Hematopoietic multipotent progenitor cell treated with erythropoietin and hydrocortisone succinate and interleukin-3 and kit ligand, for 6 days (in vitro differentiated cells): ENCODE data around the gene EIF3F.

ENCODE experiments used
- DNase-seq: peaks from one replicate; pipeline ENCODE4 v3.0.0-alpha.2; 2015

EIF3F gene

DNA sequence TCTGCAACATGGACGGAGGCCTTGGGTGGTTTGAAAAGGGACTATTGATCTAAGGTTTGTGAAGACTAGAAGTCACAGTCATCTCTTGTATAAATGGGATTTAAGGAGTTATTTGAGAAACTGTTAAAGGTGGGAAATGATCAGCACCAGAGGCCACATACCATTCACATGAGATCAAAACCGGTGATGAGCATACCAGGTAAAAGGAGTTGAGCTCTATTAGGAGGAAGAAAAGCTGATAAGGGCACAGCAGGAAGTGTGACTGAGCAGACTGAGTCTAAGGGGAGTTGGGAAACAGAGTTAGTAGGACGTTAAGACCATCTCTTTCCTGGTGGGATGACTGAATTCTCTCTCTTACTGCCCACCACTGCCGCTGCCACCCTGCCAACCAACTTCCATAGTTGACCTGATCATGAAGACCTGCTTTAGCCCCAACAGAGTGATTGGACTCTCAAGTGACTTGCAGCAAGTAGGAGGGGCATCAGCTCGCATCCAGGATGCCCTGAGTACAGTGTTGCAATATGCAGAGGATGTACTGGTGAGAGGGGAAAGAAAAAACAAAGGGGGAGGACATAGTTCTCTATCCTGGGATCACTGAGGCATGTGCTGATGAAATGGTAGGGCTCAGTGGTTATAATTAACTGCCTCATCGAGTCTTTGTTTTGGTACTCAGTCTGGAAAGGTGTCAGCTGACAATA, 7.6 kb downstream of the EIF3F start:
- no peak for DNase-seq

DNA sequence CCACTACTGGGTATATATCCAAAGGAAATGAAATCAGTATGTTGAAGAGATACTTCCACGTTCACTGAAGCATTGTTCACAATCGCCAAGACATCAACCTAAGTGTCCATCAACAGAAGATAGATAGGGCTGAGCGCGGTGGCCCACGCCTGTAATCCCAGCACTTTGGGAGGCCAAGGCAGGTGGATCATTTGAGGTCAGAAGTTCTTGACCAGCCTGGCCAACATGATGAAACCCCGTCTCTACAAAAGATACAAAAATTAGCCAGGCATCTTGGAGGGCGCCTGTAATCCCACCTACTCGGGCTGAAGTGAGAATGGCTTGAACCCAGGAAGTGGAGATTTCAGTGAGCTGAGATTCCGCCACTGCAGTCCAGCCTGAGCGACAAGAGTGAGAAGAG, 12.7 kb downstream of the EIF3F start:
- DNase-seq, result no peak

DNA sequence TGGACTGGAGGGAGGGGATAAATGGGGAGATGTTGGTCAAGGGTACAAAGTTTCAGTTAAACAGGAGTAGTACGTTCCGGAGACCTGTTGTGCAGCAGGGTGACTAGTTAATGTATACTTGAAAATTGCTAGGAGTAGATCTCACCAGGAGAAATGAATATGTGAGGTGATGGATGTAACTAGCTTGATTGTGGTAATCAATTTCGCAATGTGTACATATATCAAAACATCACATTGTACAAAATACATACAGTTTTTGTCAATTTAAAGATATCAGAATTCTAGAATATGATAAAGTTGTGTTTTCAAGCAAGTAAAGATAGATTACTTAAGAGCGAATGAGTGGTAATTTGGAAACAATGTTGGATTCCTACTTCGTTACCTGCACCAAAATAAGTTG, 13.3 kb downstream of the EIF3F start:
- no peak for DNase-seq

DNA sequence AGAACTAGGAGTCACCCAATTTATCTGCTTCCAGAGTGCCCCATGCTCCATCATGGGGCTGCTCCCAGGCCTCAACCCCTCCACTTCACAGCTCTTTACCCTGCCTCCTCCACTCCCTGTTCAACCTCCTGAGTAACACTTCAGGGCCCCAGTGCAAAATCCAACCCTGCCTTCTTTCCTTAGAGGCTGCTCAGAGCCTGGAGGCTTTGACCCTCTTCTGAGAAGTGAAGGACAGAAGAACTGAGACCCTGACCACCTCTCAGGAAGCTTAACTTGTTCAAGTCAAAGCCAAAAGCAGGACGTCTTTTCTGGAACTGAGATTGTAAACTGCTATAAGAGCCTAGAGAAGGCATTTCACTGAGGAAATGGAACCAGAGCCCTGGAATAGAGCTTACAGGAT, 15.5 kb downstream of the EIF3F start:
- no peak for DNase-seq

DNA sequence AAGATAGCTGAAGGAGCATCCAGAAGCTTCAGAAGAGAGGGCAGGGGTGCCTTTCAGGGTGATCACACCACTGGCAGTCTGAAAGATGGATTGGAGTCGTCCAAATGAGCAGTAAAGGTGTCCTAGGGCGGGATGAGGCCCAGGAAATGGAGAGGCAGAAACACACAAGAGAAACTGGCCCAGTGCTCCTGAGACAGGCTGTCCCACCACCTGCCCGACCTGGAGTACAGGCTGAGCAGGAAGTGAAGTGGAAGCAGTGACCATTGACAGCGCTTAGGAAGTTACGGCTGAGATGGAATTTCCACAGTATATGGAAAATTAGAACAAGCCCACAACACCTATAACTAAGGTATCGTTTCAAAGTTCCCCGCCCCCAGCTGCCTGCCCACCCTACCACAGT, 16.1 kb downstream of the EIF3F start:
- DNase-seq, result no peak

DNA sequence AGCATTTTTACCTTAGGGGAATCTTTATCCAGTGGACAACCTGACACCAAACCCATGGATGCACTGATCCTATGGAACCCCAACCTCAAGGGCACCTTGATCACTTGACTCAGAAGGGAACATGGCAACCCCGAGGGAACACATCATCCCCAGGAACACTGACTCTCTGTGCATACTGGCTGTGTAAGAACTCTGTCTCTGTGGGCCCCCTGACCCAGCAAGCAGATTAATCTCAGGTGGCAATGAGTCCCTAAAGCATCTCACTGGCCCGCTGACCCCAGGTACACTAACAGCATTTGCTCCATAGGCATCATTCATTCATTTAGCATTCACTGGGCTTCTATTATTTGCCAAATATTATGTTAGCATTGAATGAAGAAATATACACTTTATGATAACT, 16.9 kb downstream of the EIF3F start:
- no peak for DNase-seq

DNA sequence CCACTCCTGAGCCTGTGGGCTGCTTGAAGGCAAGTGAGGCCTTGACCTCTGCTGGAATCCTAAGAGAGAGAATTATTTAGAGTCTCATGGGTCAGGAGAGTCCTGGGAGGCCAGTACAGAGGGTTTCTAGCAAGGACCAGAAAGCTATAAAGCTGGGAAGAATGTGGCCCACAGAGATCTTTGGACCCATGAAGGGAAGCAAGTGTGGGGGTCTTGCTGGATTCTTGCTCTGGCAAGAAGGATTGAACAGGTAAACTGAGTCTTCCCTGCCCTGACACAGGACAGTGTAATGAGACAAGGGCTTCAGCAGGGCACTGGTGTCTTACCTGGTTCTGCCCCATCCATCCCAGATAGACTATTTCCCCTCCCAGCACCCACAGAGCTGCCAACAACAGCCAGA, 18.4 kb downstream of the EIF3F start:
- DNase-seq, result no peak

DNA sequence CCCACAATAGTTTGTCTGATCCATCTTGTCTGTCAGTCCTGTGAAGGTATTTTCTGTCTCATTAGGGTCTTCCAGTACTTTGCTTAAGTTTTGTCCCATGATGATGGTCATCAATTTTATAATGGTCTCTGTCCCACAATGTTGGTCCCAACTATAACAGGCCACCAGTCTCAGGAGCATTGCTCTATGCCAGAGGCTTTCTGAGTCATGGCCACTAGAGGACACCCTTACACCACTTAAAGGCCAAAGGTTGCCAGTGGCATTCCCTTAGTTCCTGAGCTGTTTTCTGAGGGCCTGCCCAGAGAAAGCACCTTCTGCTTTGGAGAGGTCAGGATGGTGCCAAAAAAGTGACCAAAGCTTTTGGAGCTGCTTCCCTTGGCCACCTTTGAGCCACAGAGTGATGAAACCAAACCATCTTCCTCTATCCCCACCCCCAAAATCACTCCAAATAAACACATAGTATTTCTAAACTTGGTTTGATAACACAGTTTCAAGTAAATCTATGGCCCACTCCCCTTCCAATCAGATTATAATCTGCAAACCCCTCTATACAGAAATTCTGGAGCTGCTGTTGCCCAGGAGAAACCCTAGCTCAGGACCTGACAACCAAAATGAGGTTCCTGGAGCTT, 19.3 kb downstream of the EIF3F start:
- peak; percentile 80 for DNase-seq

DNA sequence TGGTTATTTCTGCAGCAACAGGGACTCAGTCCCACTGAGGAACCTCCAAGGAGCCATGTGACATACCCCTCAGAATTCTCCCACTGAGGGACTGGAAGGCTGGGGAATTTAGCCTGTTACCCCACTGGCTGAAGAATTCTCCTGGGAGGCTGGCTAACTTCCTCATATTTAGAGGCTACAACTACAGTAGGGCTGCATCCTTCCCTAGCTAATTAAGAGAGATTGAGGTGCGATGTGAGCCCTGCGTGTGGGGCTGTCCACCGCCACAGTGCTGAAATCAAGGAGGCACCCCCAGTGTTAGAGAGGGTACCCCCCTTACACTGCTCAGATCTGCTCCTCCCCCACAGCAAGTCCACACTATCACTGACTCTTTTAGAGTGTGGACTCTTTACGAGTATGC, 21.1 kb downstream of the EIF3F start:
- no peak for DNase-seq

DNA sequence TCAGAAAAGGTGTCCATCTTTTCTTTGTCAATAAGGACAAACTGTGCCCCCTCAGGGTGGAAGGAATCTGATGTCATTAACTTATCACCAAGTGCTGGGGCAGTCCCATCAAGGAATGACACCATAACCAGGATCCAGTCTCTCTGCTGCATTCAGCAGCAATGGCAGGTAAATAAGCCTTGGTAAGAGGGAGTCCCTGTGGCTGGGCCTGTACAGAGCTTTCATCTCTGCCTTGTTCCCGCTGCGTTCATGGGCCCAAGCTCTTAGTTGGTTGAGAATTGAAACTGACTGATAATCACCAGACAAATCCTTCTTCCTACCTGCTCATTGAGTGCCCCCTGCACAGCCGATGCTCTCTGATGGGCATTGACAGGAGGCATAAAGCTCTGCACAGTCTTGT, 22.7 kb downstream of the EIF3F start:
- DNase-seq, result no peak

DNA sequence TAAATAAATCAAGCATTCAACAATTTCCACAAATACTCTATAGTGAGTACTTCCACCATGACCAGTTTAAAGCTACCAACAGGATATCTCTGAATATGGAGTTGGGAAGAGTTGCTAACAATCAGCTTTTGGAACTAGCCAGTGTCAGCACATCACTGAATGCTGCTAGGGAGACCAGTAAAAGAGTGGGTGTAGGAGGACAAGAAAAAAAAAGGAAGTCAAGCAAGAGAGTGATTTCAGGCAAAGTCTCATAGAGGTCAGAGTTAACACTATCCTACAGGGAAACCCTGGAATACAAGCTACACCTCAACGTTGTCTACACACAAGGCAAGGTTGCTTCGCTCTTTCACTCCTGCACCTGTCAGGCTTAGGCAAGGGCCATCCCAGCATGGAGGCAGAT, 24.2 kb downstream of the EIF3F start:
- DNase-seq, result no peak

DNA sequence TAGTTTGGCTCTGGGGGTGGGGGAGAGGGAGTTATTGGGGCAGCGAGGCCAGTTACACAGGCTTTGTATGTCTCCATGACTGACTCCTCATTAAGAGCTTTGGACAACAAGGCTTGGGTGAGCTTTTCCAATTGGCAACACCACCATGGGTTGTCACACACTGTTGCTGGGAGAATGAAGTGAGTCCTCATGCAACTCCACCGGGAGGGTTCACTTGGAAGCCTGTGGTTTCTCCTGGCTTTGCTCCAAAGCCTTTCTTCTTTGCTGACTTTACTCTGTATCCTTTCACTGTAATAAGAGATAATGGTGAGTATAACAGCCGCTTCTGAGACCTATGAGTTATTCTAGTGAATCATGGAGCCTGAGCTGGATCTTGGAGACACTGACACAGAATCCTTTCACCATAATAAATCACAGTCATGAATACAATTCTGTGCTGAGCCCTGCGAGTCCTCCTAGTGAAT, 24.9 kb downstream of the EIF3F start:
- DNase-seq, result no peak

DNA sequence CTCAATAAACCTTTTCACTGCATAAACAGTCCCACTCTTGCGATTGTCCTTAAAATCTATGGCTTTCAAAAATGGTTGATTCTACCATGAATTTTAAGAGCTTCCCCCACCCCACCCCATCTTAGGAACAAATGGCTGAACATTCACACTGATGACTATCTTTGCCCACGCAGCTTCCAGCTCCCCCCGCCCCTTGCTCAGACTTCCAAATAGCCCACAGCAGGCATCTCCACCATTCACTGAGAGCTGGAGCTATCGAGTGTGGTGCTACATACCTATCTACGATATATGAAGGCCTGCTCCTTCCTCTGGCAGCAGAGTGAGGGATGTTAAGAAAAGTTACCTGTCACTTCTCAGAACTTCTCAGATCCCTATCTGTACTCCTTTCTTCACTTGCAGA, 26.7 kb downstream of the EIF3F start:
- no peak for DNase-seq

DNA sequence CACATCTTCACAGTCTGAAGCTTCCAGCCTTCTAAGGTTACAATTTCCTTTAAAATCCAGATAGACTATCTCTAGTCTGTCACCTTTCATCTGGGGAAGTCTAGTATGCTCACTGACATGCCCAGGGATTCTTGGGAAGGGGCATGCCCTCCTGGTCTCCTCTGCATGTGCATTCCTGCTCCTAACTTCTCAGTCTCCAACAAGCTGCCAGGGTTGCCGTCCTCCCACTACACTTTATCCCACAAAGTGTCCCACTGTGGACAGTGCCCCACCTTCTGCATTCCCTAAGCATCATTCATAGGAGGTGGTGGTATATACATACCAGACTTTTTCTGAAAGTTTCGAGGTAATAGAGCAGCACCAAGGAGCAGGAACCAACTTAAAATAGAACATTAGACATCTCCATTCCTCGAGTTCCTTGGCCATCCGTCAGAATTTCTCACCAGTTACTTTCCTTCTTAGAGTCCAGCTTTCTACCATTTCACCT, 28.7 kb downstream of the EIF3F start:
- DNase-seq, result no peak

DNA sequence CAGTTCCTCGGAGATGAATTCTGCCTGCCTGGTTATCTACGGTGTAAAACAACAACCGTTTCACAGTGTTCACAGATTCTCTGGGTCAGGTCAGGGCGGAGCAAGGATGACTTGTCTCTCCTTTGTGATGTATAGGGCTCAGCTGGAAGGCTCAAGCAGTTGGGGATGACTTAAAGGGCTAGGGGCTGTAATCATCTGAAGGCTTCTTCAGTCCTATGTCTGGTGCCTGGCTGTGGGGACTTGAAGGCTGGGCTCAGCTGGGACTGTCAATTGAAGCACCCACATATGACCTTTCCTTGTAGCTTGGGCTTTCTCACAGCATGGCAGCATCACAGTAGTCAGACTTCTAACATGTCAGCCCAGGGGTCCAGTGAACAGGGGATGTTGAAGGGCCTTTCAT, 29.3 kb downstream of the EIF3F start:
- DNase-seq, result no peak

DNA sequence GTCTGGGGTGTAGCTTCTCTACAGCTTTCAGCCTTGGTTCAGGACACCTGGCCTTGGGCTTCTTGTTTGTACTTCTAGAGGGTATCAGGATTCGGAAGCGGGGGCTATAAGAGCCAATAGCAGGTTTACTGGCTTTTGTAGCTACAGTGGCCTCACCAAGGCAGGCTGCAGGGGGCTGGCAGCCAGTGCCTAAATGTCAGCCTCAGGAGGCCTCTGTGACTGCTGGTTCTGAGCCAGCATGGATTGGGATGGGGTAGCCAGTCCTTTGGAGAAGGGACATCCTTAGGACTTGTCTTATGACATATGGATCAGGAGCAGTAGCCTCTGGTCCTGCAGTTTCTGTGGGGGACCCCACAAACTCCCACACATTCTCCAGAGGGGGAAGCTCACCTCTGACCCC, 29.9 kb downstream of the EIF3F start:
- DNase-seq, result no peak

DNA sequence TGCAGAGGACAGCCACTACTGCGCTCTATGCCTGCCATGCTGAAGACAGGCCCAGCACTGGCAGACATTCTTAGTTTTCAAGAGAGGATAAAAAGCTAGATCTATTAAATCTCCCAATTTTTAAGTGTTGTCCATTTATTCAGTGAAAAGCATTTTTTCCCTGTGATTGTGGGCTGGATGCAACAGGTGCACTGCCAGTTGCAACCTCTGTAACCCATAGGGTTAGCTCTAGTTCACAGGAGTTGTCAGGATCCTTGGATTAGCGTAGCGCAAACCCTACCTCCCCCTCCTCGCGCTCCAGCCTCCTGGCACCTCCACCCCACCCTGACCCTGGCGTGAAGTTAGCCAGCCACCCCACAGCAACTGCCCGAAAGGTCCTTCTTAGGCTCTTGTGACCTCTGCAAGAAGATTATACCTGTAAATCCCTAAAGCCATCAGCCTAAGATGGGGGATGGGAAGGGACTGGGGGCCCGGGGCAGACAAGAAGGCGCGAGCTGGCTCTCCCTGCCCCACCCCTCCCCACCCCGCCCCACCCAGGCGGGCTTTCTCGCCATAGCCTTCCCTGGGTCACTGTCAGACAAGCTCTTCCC, 30.9 kb downstream of the EIF3F start:
- DNase-seq, result no peak

DNA sequence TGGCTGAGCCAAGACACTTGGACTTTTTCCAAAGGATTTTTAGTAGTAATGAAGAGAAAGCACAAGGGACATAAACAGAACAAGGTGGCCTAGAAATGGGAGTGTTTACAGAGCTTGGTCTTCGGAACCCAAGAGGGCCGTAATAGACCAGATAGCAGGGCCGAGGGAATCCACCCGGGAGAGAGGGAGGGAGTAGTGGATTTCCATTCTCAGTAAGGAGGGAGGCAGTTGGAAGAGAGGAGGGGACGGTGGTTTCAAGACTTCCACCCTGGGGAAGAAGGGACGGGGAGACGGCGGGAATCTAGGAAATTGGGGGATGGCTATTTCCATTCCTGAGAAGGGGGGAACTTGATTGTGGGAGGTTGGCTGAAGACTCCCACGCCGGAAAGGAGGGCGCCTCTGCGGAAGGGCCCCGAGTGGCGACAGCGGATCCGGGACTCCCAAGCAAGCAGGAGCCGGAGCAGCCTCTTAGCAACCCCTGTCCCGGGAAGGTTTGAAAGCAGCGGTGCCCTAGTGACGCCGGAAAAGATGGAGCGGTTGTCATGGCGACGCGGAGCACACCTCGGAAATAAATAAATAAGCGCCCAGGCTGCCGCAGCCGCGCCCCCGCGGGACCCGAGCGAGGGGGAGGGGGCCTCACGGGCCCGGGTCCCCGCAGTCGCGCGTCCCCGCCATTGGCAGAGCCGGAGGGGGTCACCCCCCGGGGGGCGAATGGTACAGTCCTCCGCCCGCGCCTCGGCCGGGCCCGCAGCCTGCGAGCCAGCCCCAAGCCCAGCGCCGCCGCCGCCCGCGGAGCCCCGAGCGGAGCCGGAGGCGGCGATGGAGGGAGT, 31.6 kb downstream of the EIF3F start:
- DNase-seq, result peak; percentile 25

DNA sequence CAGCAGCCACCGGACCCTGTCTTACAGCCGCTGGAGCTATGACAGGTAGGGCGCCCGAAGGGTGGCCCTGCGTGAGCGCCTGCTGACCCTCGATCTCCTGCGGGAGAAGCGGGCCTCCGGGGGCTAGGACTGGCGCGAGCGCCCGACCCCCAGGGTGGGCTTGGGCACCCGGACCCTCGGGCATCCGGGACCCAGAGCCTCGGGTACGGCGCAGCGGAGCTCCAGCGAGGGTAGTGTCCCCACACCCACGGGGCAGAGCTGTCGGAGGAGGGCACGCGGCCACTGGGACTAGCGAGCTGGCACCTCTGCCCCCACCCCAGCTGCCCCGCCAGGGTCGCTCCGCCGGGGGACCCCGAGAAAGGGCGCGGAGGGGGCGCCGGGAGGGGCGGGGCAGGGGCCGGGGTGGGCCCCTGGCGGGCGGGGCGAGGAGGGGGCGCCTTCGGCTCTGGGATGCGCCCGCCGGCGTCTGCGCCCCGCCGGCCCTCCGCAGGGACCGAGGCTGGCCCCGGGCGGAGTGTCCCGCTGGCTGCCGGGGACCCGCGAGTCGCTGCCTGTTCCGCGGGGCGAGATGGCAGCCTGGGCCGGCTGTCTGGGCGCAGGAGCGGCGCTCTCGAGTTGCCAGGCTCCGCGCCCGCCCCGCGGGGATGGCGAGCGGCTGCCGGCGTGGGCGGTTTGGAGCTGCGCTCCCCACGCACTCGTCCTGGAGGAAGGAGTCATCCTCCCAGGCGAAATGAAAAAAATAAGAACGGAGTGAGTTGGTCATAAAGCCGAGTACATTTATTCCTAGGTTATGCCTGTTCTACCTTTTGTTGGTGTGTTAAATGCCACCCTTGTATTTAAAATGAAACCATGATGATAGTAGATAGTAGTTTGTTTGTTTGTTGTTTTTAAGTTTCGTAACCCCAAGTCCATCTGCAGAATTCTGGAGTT, 32.4 kb downstream of the EIF3F start:
- DNase-seq, result no peak

DNA sequence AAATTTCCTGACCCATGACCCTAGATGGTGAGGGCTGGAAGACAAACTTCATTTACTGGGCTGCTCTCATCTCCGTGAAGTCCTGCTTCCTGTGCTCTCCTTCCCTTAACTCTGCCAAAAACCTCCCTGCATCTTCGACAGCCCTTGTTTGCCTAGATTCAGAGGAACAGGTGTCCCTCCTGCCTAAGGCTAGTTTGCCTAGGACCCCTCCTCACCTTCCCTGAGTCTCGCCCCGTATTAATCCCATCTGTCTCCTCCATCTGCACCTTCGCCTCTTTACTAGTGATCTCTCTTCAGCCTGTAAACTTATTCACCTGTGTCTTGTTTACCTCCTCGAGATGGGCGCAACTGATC, 33.1 kb downstream of the EIF3F start:
- no peak for DNase-seq

DNA sequence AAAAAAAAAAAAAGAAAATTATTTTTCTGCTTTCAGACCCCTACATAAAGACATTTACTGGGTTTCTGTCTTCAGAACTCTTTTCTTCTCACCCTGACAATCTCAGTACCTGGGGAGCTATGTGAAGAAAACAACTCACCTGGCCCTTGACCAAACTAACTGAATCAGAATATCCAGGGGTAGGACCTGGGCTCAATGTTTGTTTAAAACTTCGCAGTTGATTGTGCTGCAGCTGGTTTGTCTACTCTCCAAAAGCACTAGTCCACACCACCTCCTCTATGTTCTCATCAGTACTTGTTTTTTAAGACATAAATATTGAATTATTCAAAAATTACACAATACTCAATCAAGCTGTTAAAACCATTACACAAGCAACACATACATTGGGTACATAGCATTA, 34.8 kb downstream of the EIF3F start:
- DNase-seq, result no peak

DNA sequence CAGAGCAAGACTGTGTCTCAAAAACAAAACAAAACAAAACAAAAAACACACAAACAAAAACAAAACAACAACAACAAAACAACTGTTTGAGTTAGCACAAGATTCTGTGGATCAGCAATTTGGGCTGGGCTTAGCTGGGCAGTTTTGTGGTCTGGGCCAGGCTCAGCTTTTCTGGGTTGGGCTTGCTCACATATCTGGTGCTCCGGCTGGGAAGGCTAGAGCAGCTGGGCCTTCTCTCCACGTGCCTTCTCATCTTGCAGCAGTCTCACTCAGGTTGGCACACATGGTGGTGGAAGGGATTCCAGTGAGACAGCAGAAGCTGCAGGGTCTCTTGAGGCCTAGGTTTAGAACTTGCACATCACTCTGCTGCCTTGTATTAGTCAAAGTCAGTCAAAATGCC, 35.7 kb downstream of the EIF3F start:
- no peak for DNase-seq
